Measurements from ENCODE around the gene CD177. TPM values are rescaled to one million over a fixed set of nuclear protein-coding genes. Genes with fewer than 3 reads are reported as not detected.

CD177 gene
- total RNA-seq, 1 experiment from 2014 or later = not detected

- intact Hi-C loops (cut with micrococcal nuclease; ENCODE audit: unreplicated experiment) = no loop called here
Observed at GRCh38 chr19:43408043-43408442, 54.6 kb downstream of the CD177 start.

DNA sequence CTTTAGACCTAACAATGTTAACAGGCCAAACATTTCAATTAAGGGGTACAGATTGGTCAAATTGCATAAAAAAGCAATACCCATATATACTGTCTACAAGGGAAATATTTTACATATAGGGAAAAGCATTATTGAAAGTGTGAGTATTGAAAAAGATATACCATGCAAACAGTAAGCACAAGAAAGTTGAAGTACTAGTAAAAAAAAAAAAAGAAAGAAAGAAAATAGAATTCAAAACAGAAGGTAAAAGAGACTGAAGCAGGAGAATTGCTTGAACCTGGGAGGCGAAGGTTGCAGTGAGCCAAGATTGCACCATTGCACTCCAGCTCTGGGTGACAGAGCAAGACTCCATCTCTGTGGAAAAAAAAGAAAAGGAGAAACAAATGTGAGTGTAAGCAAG is 55.9 kb downstream of the CD177 start:
- H3K27ac ChIP-seq (ENCODE audit: low read depth, low read length, poor library complexity, severe bottlenecking) = no peak overlapping the region
- no TSS peak for BruUV-seq (replicated peaks)
- no peaks in the 10 kb centered on the region for H3K9me3 ChIP-seq (ENCODE audit: low read depth, low read length, poor library complexity, severe bottlenecking)
- intact Hi-C loops (cut with micrococcal nuclease; ENCODE audit: unreplicated experiment) = no loop called here
- no peak for TF ChIP-seq CTCF (conservative IDR thresholded peaks at IDR 0.05; ENCODE audit: low read depth, low read length)
- TF ChIP-seq EZH2 (IDR thresholded peaks at IDR 0.05; ENCODE audit: borderline replicate concordance, low read depth, low read length, poor library complexity, severe bottlenecking) = no peak
- no peak for DNase-seq (ENCODE audit: low spot score)
- H3K4me1 ChIP-seq (ENCODE audit: insufficient read depth, low read length, poor library complexity, severe bottlenecking) = no peaks in the 10 kb centered on the region
- CTCF ChIA-PET = no interaction called here
- POLR2A ChIA-PET (ENCODE audit: low non-redundant PET) = interaction anchor here (0.6 kb wide), 1 partner anchor 255 kb away, joined by 6 read pairs; no protein-coding TSS in a partner anchor
- H3K4me3 ChIP-seq (ENCODE audit: low read depth, low read length, poor library complexity, severe bottlenecking) = no peak overlapping the region
- H3K27me3 ChIP-seq (replicated peaks; ENCODE audit: insufficient read depth, low read depth, low read length, poor library complexity) = no peaks in the 10 kb centered on the region
- H3K36me3 ChIP-seq (ENCODE audit: insufficient read depth, low read length, poor library complexity, severe bottlenecking) = no peaks in the 10 kb centered on the region

More at GRCh38 chr19:43408043-43408442, 54.6 kb downstream of the CD177 start:
- ChIA-PET CTCF (no interaction called here), POLR2A (ENCODE audit: low non-redundant PET) (no interaction called here)
- Histone ChIP-seq H3K4me1 (ENCODE audit: insufficient read depth, low read length, poor library complexity, severe bottlenecking) (no peaks in the 10 kb centered on the region), H3K4me3 (ENCODE audit: low read depth, low read length, poor library complexity, severe bottlenecking) (no peak overlapping the region), H3K9me3 (ENCODE audit: low read depth, low read length, poor library complexity, severe bottlenecking) (no peaks in the 10 kb centered on the region), H3K27me3 (replicated peaks; ENCODE audit: insufficient read depth, low read depth, low read length, poor library complexity) (no peaks in the 10 kb centered on the region), H3K36me3 (ENCODE audit: insufficient read depth, low read length, poor library complexity, severe bottlenecking) (no peaks in the 10 kb centered on the region), H3K27ac (ENCODE audit: low read depth, low read length, poor library complexity, severe bottlenecking) (no peak overlapping the region)
- no peak for DNase-seq (ENCODE audit: low spot score)
- BruUV-seq (replicated peaks) = no TSS peak
- TF ChIP-seq EZH2 (IDR thresholded peaks at IDR 0.05; ENCODE audit: borderline replicate concordance, low read depth, low read length, poor library complexity, severe bottlenecking) (no peak), CTCF (conservative IDR thresholded peaks at IDR 0.05; ENCODE audit: low read depth, low read length) (no peak)

DNA sequence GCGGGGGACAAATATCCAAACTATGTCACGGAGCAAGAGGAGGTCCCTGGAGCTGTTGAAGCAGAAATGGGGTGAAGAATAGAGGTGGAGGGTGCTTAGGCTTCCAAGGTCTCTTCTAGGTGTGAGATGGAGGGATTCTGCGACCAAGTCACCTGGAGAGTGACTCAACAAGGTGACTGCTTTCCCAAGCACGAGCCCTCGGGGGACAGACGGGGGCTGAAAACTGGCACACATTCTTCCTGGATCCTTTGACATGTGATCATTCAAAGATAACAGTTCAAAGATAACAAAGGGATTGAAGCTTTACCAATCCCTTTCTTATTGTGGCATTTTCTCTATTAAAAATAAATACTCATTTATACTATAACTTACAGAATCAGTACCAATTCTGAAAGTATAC is 59.0 kb downstream of the CD177 start:
- H3K4me1 ChIP-seq (ENCODE audit: insufficient read depth, low read length, poor library complexity, severe bottlenecking) = no peaks in the 10 kb centered on the region
- no peaks in the 10 kb centered on the region for H3K27me3 ChIP-seq (replicated peaks; ENCODE audit: insufficient read depth, low read depth, low read length, poor library complexity)
- no peak for TF ChIP-seq CTCF (conservative IDR thresholded peaks at IDR 0.05; ENCODE audit: low read depth, low read length)
- no peaks in the 10 kb centered on the region for H3K9me3 ChIP-seq (ENCODE audit: low read depth, low read length, poor library complexity, severe bottlenecking)
- no peak for DNase-seq (ENCODE audit: low spot score)
- BruUV-seq (replicated peaks) = no TSS peak
- ChIA-PET CTCF (no interaction called here), POLR2A (ENCODE audit: low non-redundant PET) (no interaction called here)
- H3K36me3 ChIP-seq (ENCODE audit: insufficient read depth, low read length, poor library complexity, severe bottlenecking) = no peaks in the 10 kb centered on the region
- H3K27ac ChIP-seq (ENCODE audit: low read depth, low read length, poor library complexity, severe bottlenecking) = no peak overlapping the region
- intact Hi-C loops (cut with micrococcal nuclease; ENCODE audit: unreplicated experiment) = no loop called here
- H3K4me3 ChIP-seq (ENCODE audit: low read depth, low read length, poor library complexity, severe bottlenecking) = no peak overlapping the region

Other genes with a start within 250 kb of the CD177 start
- not detected in 2 replicates for gene PSG5, start 167.2 kb upstream of the CD177 start, total RNA-seq (2021)
- gene PSG4, start 148.0 kb upstream of the CD177 start, total RNA-seq (2021) = not detected in 2 replicates
- not detected in 2 replicates for gene PSG9, start 84.2 kb upstream of the CD177 start, total RNA-seq (2021)
- gene TEX101, start 61.2 kb downstream of the CD177 start, total RNA-seq (2021) = not detected in 2 replicates
- gene LYPD3, start 111.9 kb downstream of the CD177 start, total RNA-seq (2021) = 0.21 and 0.31 TPM in 2 replicates
- gene PHLDB3, start 151.1 kb downstream of the CD177 start, total RNA-seq (2021) = 9.0 and 11.2 TPM in 2 replicates
- 8.8 and 15.3 TPM in 2 replicates for gene ETHE1, start 173.5 kb downstream of the CD177 start, total RNA-seq (2021)
- 2.8 and 3.1 TPM in 2 replicates for gene ZNF575, start 179.5 kb downstream of the CD177 start, total RNA-seq (2021)
- 69.4 and 86.0 TPM in 2 replicates for gene XRCC1, start 221.8 kb downstream of the CD177 start, total RNA-seq (2021)
- gene PINLYP, start 222.1 kb downstream of the CD177 start, total RNA-seq (2021) = 14.3 and 15.6 TPM in 2 replicates
- gene IRGQ, start 242.4 kb downstream of the CD177 start, total RNA-seq (2021) = 34.1 and 37.7 TPM in 2 replicates
- 19.2 and 20.3 TPM in 2 replicates for gene ZNF576, start 242.9 kb downstream of the CD177 start, total RNA-seq (2021)